IMR-90 (cell line): ENCODE measurements around the gene HDHD5. TPM values are rescaled to one million over a fixed set of nuclear protein-coding genes. Genes with fewer than 3 reads are reported as not detected.

Source experiments
- ATAC-seq: fragments of 200-7000 bp; cut with Tn5 transposase; 2 replicates; pipeline ENCODE4 v1.9.1; 2020; ENCODE audit warnings: low read depth, mild to moderate bottlenecking, moderate library complexity
- BruUV-seq: library from RNA; stranded (reverse); fragments of 400-500 nt; replicated peaks from 2 replicates; lab custom pipeline; 2021; lab: Mats Ljungman, UMichigan
- CTCF ChIA-PET: fragments of 300-600 bp; formaldehyde crosslinking; extraction: SDS; loops from one replicate; lab custom pipeline; 2021; ENCODE audit warnings: antibody characterized with exemption; lab: Yijun Ruan, JAX
- POLR2A ChIA-PET: fragments of 300-600 bp; sonication (Branson Sonifier 250); formaldehyde crosslinking; loops from one replicate; lab custom pipeline; 2022; ENCODE audit warnings: antibody characterized with exemption; ENCODE audit not compliant: unreplicated experiment; lab: Charles Lee
- DNase-seq: peaks from one replicate; pipeline ENCODE4 v3.0.0; 2013
- H2AFZ ChIP-seq: replicated peaks from 2 replicates; pipeline ENCODE3; 2013; ENCODE audit warnings: low read length, mild to moderate bottlenecking; ENCODE audit not compliant: poor library complexity
- H2AK5ac ChIP-seq: 2 replicates; pipeline ENCODE4 v1.6.1; 2013; ENCODE audit warnings: low read depth, low read length, inconsistent platforms
- H2AK9ac ChIP-seq: replicated peaks from 2 replicates; pipeline ENCODE3; 2013; ENCODE audit warnings: mild to moderate bottlenecking, low read depth, low read length, moderate library complexity; ENCODE audit not compliant: poor library complexity
- H2BK120ac ChIP-seq: 2 replicates; pipeline ENCODE4 v1.6.1; 2013; ENCODE audit warnings: low read depth, low read length, inconsistent platforms
- H2BK15ac ChIP-seq: 3 replicates; pipeline ENCODE4 v1.6.1; 2013; ENCODE audit warnings: low read depth, low read length, inconsistent platforms
- H2BK20ac ChIP-seq: 2 replicates; pipeline ENCODE4 v1.6.1; 2013; ENCODE audit warnings: low read depth, mild to moderate bottlenecking, inconsistent platforms, low read length, moderate library complexity
- H2BK5ac ChIP-seq: 2 replicates; pipeline ENCODE4 v1.6.1; 2013; ENCODE audit warnings: mild to moderate bottlenecking, low read depth, low read length, inconsistent platforms; ENCODE audit not compliant: poor library complexity, severe bottlenecking
- H3K14ac ChIP-seq: replicated peaks from 2 replicates; pipeline ENCODE4 v1.6.1; 2013; ENCODE audit warnings: low read depth, low read length, inconsistent platforms
- H3K18ac ChIP-seq: 2 replicates; pipeline ENCODE4 v1.6.1; 2013; ENCODE audit warnings: low read depth, low read length, control low read depth
- H3K23ac ChIP-seq: 2 replicates; pipeline ENCODE4 v1.6.1; 2013; ENCODE audit warnings: low read depth, low read length, inconsistent platforms
- H3K27ac ChIP-seq: 2 replicates; pipeline ENCODE4 v1.5.1; 2013; ENCODE audit warnings: mild to moderate bottlenecking, control low read depth, low read length; ENCODE audit not compliant: insufficient read depth
- H3K27me3 ChIP-seq: 2 replicates; pipeline ENCODE4 v1.6.1; 2013; ENCODE audit warnings: low read length; ENCODE audit not compliant: control insufficient read depth, insufficient read depth
- H3K36me3 ChIP-seq: 2 replicates; pipeline ENCODE4 v1.6.1; 2013; ENCODE audit warnings: low read length, mixed read lengths; ENCODE audit not compliant: control insufficient read depth, insufficient read depth
- H3K4ac ChIP-seq: 2 replicates; pipeline ENCODE4 v1.6.1; 2013; ENCODE audit warnings: low read depth, low read length, inconsistent platforms
- H3K4me1 ChIP-seq: 2 replicates; pipeline ENCODE4 v1.6.1; 2013; ENCODE audit warnings: low read length, mixed read lengths; ENCODE audit not compliant: control insufficient read depth, insufficient read depth
- H3K4me2 ChIP-seq: 2 replicates; pipeline ENCODE4 v1.6.1; 2013; ENCODE audit warnings: low read depth, mild to moderate bottlenecking, control low read depth, low read length, moderate library complexity
- H3K4me3 ChIP-seq: 2 replicates; pipeline ENCODE4 v1.5.1; 2013; ENCODE audit warnings: low read depth, mild to moderate bottlenecking, control low read depth, low read length, moderate library complexity; ENCODE audit not compliant: insufficient read depth
- H3K56ac ChIP-seq: 2 replicates; pipeline ENCODE4 v1.6.1; 2013; ENCODE audit warnings: low read length, inconsistent platforms; ENCODE audit not compliant: insufficient read depth; ENCODE audit errors: extremely low read depth
- H3K79me1 ChIP-seq, 2 experiments: 2 replicates each; pipeline ENCODE4 v1.6.1; 2013; ENCODE audit warnings: low read length in 2 of 2, inconsistent platforms in 1 of 2, low read depth in 1 of 2
- H3K9ac ChIP-seq: 2 replicates; pipeline ENCODE4 v1.6.1; 2013; ENCODE audit warnings: low read depth, low read length, control low read depth
- H3K9me1 ChIP-seq: 2 replicates; pipeline ENCODE4 v1.6.1; 2013; ENCODE audit warnings: low read length, inconsistent platforms; ENCODE audit not compliant: insufficient read depth
- H3K9me3 ChIP-seq: 2 replicates; pipeline ENCODE4 v1.6.1; 2013; ENCODE audit warnings: low read length; ENCODE audit not compliant: control insufficient read depth, insufficient read depth
- H4K20me1 ChIP-seq: 2 replicates; pipeline ENCODE4 v1.6.1; 2013; ENCODE audit warnings: low read length, inconsistent platforms; ENCODE audit not compliant: insufficient read depth
- H4K5ac ChIP-seq: 2 replicates; pipeline ENCODE4 v1.6.1; 2013; ENCODE audit warnings: mild to moderate bottlenecking, low read depth, low read length, control low read depth
- H4K8ac ChIP-seq, 2 experiments: 2 replicates each; pipeline ENCODE4 v1.6.1; 2013; ENCODE audit warnings: low read depth in 2 of 2, low read length in 2 of 2, control low read depth in 1 of 2, inconsistent platforms in 1 of 2
- H4K91ac ChIP-seq: 2 replicates; pipeline ENCODE4 v1.6.1; 2013; ENCODE audit warnings: low read depth, low read length, inconsistent platforms; ENCODE audit not compliant: insufficient read depth
- CEBPB ChIP-seq: IDR thresholded peaks from 2 replicates; pipeline ENCODE4 v1.6.1; 2012; ENCODE audit warnings: low read depth, low read length, improper control_type of control experiment
- MAFK ChIP-seq: IDR thresholded peaks from 2 replicates; pipeline ENCODE4 v1.6.1; 2012; ENCODE audit warnings: low read depth, low read length, improper control_type of control experiment
- RAD21 ChIP-seq: IDR thresholded peaks from 2 replicates; pipeline ENCODE4 v1.6.1; 2012; ENCODE audit warnings: low read length, improper control_type of control experiment
- RCOR1 ChIP-seq: IDR thresholded peaks from 2 replicates; pipeline ENCODE4 v1.6.1; 2012; ENCODE audit warnings: mild to moderate bottlenecking, low read length, improper control_type of control experiment; ENCODE audit not compliant: insufficient replicate concordance
- WGBS, 2 experiments: methylation state at CpG; one replicate each; pipeline versions ENCODE4 v1.1.5 to v1.1.7; 2013; ENCODE audit warnings: missing lambda C conversion rate in 2 of 2; ENCODE audit not compliant: insufficient read length in 1 of 2; ENCODE audit errors: extremely low coverage in 2 of 2; 5-methylcytosine and 5-hydroxymethylcytosine counted together
- dilution Hi-C: fragments of 300-500 bp; cut with HindIII; formaldehyde crosslinking; loops from one replicate; pipeline ENCODE4 v1.14.3; 2018; ENCODE audit warnings: low sequenced_read_pairs; ENCODE audit not compliant: unreplicated experiment
- in situ Hi-C: fragments of 300-500 bp; cut with MboI; formaldehyde crosslinking; loops from 3 replicates; pipeline ENCODE4 v1.14.3; 2019; ENCODE audit warnings: low sequenced_read_pairs, inconsistent platforms, mixed read lengths
- intact Hi-C: fragments of 100-400 bp; cut with micrococcal nuclease; formaldehyde crosslinking; loops from 2 replicates; pipeline ENCODE4 v1.10.0; 2022
- polyA plus RNA-seq, 3 experiments: library from polyadenylated mRNA; depleted of rRNA; stranded (reverse); fragments of >200 nt; gene quantifications; 2 replicates each; pipeline ENCODE4 v1.2.3, GENCODE V29; 2012; ENCODE audit warnings: low replicate concordance in 1 of 3
- total RNA-seq: library from RNA; depleted of rRNA; stranded (reverse); fragments of >200 nt; gene quantifications from 2 replicates; pipeline ENCODE4 v1.2.3, GENCODE V29; 2012
- TF ChIP-seq, protein P1 (sequence below): conservative IDR thresholded peaks from 2 replicates; pipeline ENCODE4 v1.5.1; 2012; ENCODE audit warnings: mild to moderate bottlenecking, low read depth, low read length, improper control_type of control experiment
- TF ChIP-seq, protein P2 (sequence below): fragments of 150-350 bp; IDR thresholded peaks from 2 replicates; pipeline ENCODE4 v1.6.1; 2016; ENCODE audit warnings: low read depth, mild to moderate bottlenecking, low read length, moderate library complexity, borderline replicate concordance

HDHD5 gene
- total and polyA plus RNA-seq, 2 of the 4 experiments (the other 2 are of a cell fraction) = 31.9 to 37.5 TPM

GRCh38 chr22:17095538-17095937 lies 63.5 kb downstream of the HDHD5 start:
- Histone ChIP-seq H2AFZ (no peak overlapping the region), H2AK9ac (no peak overlapping the region), H3K4ac (no peak overlapping the region), H3K27ac (no peak overlapping the region), H3K9me1 (peaks cover 5% of the 10 kb centered on the region; the same call in 1 of the 2 replicates), H3K4me2 (no peak overlapping the region), H2BK5ac (no peak overlapping the region), H4K5ac (no peak overlapping the region), H2BK120ac (no peak overlapping the region), H3K9me3 (no peaks in the 10 kb centered on the region), H3K14ac (no peak overlapping the region), H3K79me1 (peaks cover 19 to 38% of the 10 kb centered on the region in 2 experiments), H3K23ac (no peak overlapping the region), H4K91ac (no peak overlapping the region), H2BK15ac (no peak overlapping the region), H3K18ac (no peak overlapping the region), H4K20me1 (peaks cover 34% of the 10 kb centered on the region), H3K9ac (no peak overlapping the region), H2AK5ac (no peak overlapping the region), H3K36me3 (peaks cover 20% of the 10 kb centered on the region), H2BK20ac (no peak overlapping the region), H3K27me3 (no peaks in the 10 kb centered on the region), H3K4me1 (no peaks in the 10 kb centered on the region; the same call in 1 of the 2 replicates), H3K4me3 (no peak overlapping the region), H4K8ac (no peak overlapping the region), H3K56ac (no peak overlapping the region)
- WGBS, 2 experiments = 40% methylated on average over 1 of the region's 6 CpGs; no CpG with 5 or more reads in 1 of the 2 experiments
- intact Hi-C loops (no loop called here), in situ Hi-C loops (loop anchor here (25.0 kb wide), 1 partner anchor 717 kb away; no protein-coding TSS in a partner anchor), dilution Hi-C loops (no loop called here)
- TF ChIP-seq CEBPB = no peak
- no peak for TF ChIP-seq RCOR1
- no peak for TF ChIP-seq RAD21
- no peak for TF ChIP-seq MAFK
- TF ChIP-seq, protein P1, sequence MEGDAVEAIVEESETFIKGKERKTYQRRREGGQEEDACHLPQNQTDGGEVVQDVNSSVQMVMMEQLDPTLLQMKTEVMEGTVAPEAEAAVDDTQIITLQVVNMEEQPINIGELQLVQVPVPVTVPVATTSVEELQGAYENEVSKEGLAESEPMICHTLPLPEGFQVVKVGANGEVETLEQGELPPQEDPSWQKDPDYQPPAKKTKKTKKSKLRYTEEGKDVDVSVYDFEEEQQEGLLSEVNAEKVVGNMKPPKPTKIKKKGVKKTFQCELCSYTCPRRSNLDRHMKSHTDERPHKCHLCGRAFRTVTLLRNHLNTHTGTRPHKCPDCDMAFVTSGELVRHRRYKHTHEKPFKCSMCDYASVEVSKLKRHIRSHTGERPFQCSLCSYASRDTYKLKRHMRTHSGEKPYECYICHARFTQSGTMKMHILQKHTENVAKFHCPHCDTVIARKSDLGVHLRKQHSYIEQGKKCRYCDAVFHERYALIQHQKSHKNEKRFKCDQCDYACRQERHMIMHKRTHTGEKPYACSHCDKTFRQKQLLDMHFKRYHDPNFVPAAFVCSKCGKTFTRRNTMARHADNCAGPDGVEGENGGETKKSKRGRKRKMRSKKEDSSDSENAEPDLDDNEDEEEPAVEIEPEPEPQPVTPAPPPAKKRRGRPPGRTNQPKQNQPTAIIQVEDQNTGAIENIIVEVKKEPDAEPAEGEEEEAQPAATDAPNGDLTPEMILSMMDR = peak; percentile 27; the same call in 1 of the 2 replicates
- TF ChIP-seq, protein P2, sequence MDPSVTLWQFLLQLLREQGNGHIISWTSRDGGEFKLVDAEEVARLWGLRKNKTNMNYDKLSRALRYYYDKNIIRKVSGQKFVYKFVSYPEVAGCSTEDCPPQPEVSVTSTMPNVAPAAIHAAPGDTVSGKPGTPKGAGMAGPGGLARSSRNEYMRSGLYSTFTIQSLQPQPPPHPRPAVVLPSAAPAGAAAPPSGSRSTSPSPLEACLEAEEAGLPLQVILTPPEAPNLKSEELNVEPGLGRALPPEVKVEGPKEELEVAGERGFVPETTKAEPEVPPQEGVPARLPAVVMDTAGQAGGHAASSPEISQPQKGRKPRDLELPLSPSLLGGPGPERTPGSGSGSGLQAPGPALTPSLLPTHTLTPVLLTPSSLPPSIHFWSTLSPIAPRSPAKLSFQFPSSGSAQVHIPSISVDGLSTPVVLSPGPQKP = no peak
- ChIA-PET CTCF (interaction anchor here (0.7 to 1.4 kb wide), 2 partner anchors 76 to 860 kb away, joined by 3 to 9 read pairs; no protein-coding TSS in a partner anchor), POLR2A (interaction anchor here (0.6 kb wide), 1 partner anchor 40 kb away, joined by 4 read pairs; no protein-coding TSS in a partner anchor)
- BruUV-seq = no TSS peak
- ATAC-seq (no peak; the same call in 1 of the 2 replicates), DNase-seq (no peak)
